ENCODE results near the gene GLS2.

- TF ChIP-seq, protein P1, sequence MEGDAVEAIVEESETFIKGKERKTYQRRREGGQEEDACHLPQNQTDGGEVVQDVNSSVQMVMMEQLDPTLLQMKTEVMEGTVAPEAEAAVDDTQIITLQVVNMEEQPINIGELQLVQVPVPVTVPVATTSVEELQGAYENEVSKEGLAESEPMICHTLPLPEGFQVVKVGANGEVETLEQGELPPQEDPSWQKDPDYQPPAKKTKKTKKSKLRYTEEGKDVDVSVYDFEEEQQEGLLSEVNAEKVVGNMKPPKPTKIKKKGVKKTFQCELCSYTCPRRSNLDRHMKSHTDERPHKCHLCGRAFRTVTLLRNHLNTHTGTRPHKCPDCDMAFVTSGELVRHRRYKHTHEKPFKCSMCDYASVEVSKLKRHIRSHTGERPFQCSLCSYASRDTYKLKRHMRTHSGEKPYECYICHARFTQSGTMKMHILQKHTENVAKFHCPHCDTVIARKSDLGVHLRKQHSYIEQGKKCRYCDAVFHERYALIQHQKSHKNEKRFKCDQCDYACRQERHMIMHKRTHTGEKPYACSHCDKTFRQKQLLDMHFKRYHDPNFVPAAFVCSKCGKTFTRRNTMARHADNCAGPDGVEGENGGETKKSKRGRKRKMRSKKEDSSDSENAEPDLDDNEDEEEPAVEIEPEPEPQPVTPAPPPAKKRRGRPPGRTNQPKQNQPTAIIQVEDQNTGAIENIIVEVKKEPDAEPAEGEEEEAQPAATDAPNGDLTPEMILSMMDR (IDR thresholded peaks at IDR 0.05), result no peak
- TF ChIP-seq EZH2 (IDR thresholded peaks at IDR 0.05; ENCODE audit: borderline replicate concordance, insufficient read depth, low read depth, low read length, poor library complexity, severe bottlenecking), result no peak
Observed at GRCh38 chr12:56479625-56480024, 8.3 kb downstream of the GLS2 start.
